GM19467 (cell line): Measurements from ENCODE around the gene CFAP119.

ENCODE experiments used
- ATAC-seq: cut with Tn5 transposase; IDR thresholded peaks from one replicate; pipeline ENCODE4 v1.9.1; 2021; ENCODE audit warnings: mild to moderate bottlenecking, moderate library complexity; ENCODE audit not compliant: unreplicated experiment

Gene CFAP119

DNA sequence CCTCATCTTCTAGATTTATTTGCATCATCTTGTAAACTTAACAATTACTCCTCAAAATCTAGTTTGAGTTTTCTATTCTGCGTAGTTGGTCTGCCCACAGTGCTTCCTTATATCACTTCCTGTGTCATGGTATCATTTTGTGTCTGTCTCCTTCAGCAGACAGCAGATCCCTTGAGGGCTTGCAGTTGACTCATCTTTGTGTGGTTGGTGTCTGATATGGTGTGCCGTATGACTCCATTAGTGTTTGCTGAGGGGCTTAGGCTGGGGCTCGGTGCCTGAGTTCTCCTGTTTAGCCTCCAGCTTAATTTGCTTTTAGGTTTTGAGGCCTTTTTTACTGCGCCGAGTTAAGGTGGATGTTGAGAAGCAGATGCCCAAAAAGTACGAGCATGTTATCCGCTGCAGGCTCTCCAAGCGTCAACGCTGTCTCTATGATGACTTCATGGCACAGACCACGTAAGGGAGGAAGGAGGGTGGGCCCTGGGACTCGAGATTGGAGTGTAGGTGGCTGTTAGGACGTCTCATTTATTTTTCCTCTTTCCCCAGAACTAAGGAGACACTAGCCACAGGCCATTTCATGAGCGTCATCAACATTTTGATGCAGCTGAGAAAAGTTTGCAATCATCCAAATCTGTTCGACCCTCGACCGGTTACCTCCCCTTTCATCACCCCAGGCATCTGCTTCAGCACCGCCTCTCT, 46.0 kb downstream of the CFAP119 start:
- no peak for ATAC-seq

DNA sequence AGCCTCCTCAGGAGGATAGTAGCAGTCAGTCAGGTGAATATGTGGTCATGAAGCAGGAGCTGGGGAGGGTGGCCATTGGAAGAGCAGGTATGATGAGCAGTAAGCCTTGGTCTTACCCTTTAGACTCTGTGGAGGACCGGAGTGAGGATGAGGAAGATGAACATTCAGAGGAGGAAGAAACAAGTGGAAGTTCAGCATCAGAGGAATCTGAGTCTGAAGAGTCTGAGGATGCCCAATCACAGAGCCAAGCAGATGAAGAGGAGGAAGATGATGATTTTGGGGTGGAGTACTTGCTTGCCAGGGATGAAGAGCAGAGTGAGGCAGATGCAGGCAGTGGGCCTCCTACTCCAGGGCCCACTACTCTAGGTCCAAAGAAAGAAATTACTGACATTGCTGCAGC, 50.1 kb downstream of the CFAP119 start:
- no peak for ATAC-seq

DNA sequence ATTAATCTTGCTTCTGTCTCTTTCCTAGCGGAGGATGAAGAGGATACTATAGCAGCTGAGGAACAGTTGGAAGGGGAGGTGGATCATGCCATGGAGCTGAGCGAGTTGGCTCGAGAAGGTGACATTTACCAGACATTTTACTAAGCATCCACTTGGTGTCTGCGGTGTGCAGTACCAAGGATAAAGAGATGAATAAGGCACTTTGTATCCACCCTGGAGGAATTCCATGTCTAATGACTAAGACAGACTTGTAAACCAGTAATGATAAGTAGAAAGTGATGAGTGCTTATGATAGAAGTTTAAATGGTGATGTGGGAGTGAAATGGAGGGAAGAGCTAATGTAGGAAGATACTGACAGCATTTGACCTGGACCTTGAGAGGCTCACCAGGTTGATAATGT, 50.9 kb downstream of the CFAP119 start:
- no peak for ATAC-seq
